ENCODE results near the gene CDH13. TPM values are rescaled to one million over a fixed set of nuclear protein-coding genes. Genes with fewer than 3 reads are reported as not detected.

CDH13 gene
- polyA plus RNA-seq, 1 experiment: 113 TPM

DNA sequence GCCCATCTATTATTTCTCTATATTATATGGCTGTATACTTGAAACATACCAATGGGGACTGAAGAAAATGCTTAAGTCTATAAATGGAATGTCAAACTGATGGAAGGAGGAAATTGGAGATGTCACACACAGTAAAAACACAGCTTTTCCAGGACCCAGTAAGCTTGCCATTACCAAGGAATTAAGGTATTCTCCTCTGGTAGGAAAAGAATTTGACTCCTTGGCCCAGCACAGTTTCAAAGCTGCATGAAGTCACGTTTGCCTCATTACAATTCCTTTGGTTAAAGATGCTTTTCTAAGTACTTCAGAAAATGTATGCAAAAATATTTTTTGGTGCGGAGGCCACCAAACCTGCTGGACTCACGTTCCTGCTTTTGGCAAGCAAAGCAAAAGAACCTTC, 48.5 kb downstream of the CDH13 start:
- TF ChIP-seq, protein P1, sequence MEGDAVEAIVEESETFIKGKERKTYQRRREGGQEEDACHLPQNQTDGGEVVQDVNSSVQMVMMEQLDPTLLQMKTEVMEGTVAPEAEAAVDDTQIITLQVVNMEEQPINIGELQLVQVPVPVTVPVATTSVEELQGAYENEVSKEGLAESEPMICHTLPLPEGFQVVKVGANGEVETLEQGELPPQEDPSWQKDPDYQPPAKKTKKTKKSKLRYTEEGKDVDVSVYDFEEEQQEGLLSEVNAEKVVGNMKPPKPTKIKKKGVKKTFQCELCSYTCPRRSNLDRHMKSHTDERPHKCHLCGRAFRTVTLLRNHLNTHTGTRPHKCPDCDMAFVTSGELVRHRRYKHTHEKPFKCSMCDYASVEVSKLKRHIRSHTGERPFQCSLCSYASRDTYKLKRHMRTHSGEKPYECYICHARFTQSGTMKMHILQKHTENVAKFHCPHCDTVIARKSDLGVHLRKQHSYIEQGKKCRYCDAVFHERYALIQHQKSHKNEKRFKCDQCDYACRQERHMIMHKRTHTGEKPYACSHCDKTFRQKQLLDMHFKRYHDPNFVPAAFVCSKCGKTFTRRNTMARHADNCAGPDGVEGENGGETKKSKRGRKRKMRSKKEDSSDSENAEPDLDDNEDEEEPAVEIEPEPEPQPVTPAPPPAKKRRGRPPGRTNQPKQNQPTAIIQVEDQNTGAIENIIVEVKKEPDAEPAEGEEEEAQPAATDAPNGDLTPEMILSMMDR (IDR thresholded peaks at IDR 0.05; ENCODE audit: insufficient read depth, low read depth, low read length): no peak
- ChIA-PET CTCF (no interaction called here), POLR2A (no interaction called here)
- H3K27me3 ChIP-seq (ENCODE audit: control insufficient read depth, insufficient read depth, low read length): no peaks in the 10 kb centered on the region
- DNase-seq (ENCODE audit: low read depth): peak; percentile 76
- no peaks in the 10 kb centered on the region for H3K36me3 ChIP-seq (ENCODE audit: control insufficient read depth, insufficient read depth, low read length)
- H3K4me3 ChIP-seq (ENCODE audit: low read depth, low read length): no peak overlapping the region

DNA sequence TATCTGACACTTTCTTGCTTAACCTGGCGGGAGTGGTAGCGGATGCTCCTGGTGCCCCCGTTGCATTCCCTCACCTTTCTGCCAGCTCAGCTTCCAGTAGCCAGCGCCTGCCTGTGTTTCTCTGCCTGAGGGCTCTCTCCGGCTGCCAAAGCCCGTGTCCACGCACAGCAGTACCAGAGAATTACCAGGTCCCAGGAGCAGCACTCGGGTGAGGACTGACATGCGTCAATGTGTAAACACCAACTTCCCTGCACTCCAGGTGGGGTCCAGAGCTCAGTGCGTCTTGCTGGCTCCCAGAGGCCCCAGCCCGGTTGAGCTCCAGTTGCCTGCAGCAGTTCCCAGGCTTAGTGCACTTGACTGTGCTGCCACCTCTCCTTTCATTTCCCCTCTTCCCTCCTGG, 54.8 kb downstream of the CDH13 start:
- CTCF ChIA-PET: interaction anchor here (0.6 kb wide), 1 partner anchor 1245 kb away, joined by 3 read pairs; no protein-coding TSS in a partner anchor
- DNase-seq (ENCODE audit: low read depth): no peak
- no peaks in the 10 kb centered on the region for H3K36me3 ChIP-seq (ENCODE audit: control insufficient read depth, insufficient read depth, low read length)
- no peaks in the 10 kb centered on the region for H3K27me3 ChIP-seq (ENCODE audit: control insufficient read depth, insufficient read depth, low read length)
- TF ChIP-seq, protein P1 (IDR thresholded peaks at IDR 0.05; ENCODE audit: insufficient read depth, low read depth, low read length): no peak
- no peak overlapping the region for H3K4me3 ChIP-seq (ENCODE audit: low read depth, low read length)
- POLR2A ChIA-PET: no interaction called here

DNA sequence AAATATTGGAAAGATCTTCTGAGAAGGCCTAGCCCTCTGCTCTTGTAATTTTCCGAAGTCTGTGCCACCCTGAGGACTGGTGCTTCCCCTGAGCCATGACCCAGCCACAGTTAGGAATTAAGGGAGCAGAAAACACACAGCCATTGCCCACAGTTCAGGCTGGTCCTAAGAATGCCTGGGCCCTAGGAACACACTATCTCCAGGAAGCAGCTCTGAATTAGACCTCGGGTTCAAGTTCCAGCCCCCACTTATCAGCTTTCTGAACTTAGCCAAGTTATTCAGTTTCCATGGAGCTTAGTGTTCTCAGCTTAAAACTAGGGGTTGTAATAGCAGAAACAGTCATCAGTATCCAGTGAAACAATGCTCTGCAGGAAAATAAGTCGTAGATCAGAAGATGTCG, 56.0 kb downstream of the CDH13 start:
- ChIA-PET POLR2A (no interaction called here), CTCF (interaction anchor here (0.9 kb wide), 1 partner anchor 10 kb away, joined by 3 read pairs; no protein-coding TSS in a partner anchor)
- H3K4me3 ChIP-seq (ENCODE audit: low read depth, low read length): no peak overlapping the region
- no peaks in the 10 kb centered on the region for H3K27me3 ChIP-seq (ENCODE audit: control insufficient read depth, insufficient read depth, low read length)
- TF ChIP-seq, protein P1 (IDR thresholded peaks at IDR 0.05; ENCODE audit: insufficient read depth, low read depth, low read length): no peak
- no peak for DNase-seq (ENCODE audit: low read depth)
- no peaks in the 10 kb centered on the region for H3K36me3 ChIP-seq (ENCODE audit: control insufficient read depth, insufficient read depth, low read length)

DNA sequence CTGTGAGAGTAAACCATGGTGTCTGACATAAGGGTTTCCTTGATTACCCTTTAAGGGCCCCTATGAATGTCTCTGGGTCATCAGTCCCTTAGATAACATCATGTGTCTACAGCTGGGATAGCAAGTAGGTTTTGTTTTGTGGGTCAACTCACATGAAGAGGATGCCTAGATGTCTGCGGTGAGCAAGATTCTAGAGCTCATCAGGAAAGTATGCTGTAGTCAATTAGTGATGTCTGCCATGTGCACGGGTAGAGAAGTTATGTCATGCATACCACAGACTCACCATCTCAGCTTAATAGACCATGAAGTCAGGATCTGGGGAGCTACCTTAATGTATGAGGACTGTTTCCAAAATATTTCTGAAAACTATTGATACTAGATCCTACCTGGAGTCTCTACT, 57.5 kb downstream of the CDH13 start:
- ChIA-PET POLR2A (no interaction called here), CTCF (interaction anchor here (1.2 kb wide), 1 partner anchor 9 kb away, joined by 4 read pairs; no protein-coding TSS in a partner anchor)

DNA sequence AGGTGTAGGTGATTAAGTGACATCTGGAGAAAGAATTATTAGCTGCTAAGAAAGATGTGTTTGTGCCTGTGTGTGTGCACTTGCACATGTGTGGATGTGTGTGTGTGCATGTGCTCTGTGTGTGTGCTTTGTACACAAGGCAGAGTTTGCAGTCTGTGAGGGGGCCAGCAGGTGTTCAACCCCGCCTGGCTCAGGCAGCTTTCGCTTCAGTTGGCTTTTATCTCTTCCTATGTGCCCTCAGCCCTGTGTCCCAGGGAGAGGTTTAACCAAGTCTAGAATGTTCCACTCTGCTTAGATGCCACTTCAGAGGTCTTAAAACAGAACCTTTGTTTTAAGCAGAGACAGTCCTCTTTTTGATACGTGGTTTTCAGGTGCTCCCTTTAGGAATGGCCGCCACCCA, 58.8 kb downstream of the CDH13 start:
- CTCF ChIA-PET: interaction anchor here (0.6 to 1.0 kb wide), 2 partner anchors 14 to 21 kb away, joined by 3 to 4 read pairs; no protein-coding TSS in a partner anchor
- Histone ChIP-seq H3K36me3 (ENCODE audit: control insufficient read depth, insufficient read depth, low read length) (no peaks in the 10 kb centered on the region), H3K4me3 (ENCODE audit: low read depth, low read length) (no peak overlapping the region), H3K27me3 (ENCODE audit: control insufficient read depth, insufficient read depth, low read length) (no peaks in the 10 kb centered on the region)
- no peak for DNase-seq (ENCODE audit: low read depth)
- TF ChIP-seq, protein P1 (IDR thresholded peaks at IDR 0.05; ENCODE audit: insufficient read depth, low read depth, low read length): no peak
- POLR2A ChIA-PET: no interaction called here

More for the DNA sequence above, 57.5 kb downstream of the CDH13 start:
- no peak overlapping the region for H3K4me3 ChIP-seq (ENCODE audit: low read depth, low read length)
- no peaks in the 10 kb centered on the region for H3K36me3 ChIP-seq (ENCODE audit: control insufficient read depth, insufficient read depth, low read length)
- H3K27me3 ChIP-seq (ENCODE audit: control insufficient read depth, insufficient read depth, low read length): no peaks in the 10 kb centered on the region
- no peak for DNase-seq (ENCODE audit: low read depth)
- TF ChIP-seq, protein P1 (IDR thresholded peaks at IDR 0.05; ENCODE audit: insufficient read depth, low read depth, low read length): no peak
